Body of pancreas (tissue), 4 donors: ENCODE data around the gene NUDT4B.
"Not testable (repeated sequence)": the region's sequence is repeated elsewhere in the genome, so short reads cannot be mapped to it uniquely, and the experiment has no call there.

ENCODE experiments used
- CTCF ChIP-seq, 7 experiments: fragments of 450-650 bp in 4 of 7; fragments of 200-600 bp in 3 of 7; sonication (generic) in 3 of 7; IDR thresholded peaks; one replicate each; pipeline ENCODE4 v1.5.1; 2016 to 2019; ENCODE audit warnings: antibody characterized with exemption in 7 of 7
- POLR2A ChIP-seq, 3 donors: fragments of 450-650 bp; IDR thresholded peaks; one replicate each; pipeline ENCODE4 v1.6.1; 2016; ENCODE audit warnings: antibody characterized with exemption in 3 of 3, mild to moderate bottlenecking in 2 of 3

- TF ChIP-seq POLR2A, CTCF (IDR thresholded peaks at IDR 0.05): not testable (repeated sequence)
Observed at GRCh38 chr1:148743726-148744720, 4.6 kb upstream of the NUDT4B start.
